Activated CD4-positive, alpha-beta T cell treated with anti-CD3 and anti-CD28 coated beads for 48 hours (primary cell): ENCODE measurements around the gene ELP4.

Experiments used
- DNase-seq: peaks from one replicate; pipeline ENCODE4 v3.0.0-alpha.2; 2020

The ELP4 gene

DNA sequence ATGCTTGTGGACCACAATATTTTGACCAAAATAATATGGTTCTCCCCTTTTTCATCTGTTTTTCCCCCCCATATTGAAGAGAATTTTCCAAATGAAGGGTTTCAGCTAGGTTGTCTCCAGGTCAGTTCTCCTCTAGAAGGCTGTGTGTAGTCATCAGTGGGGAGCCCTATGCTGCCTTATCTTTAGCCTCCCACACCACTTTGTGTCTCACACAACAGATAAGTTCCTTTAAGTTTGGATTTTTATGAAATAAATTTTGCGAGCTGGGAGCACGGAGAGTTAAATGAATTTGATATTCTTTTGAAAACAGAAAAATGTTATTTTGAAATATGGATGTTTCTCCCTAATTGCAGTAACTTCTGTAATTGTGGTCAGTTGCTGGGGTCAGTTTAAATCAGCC, 272.7 kb downstream of the ELP4 start:
- DNase-seq: no peak

DNA sequence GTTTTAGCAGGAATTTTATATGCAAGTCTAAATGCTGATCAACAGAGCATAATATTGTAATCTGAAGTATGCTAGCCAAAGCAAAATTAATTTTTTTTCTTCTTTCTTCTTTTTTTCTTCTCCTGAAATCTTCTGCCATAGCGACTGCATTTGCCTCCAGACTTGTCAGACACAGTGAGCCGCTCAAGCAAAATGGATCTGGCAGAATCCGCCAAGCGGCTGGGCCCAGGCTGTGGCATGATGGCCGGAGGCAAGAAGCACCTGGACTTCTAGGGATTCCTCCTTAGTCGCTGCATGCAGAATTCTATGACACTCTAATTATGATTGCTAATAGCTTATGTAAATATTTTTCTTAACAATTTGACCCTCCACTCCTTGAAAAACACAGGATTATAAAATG, 273.7 kb downstream of the ELP4 start:
- DNase-seq: no peak

DNA sequence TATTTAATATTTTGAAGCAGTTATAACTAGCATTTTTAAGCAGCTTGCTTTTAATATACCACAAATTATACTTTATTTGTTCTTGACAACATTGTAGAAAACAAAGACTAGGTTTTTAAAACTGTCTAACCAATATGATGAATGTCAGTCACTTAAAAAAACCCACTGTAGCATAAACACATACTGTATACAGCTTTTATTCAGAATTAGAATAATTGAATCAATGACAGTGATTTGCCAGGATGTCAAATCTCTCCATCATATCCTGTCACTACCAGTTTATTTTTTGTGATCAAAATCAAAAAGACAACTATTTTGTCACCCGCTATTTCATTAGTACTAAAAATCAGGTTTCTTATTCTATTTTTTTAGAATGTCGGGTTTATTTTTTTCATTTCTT, 275.0 kb downstream of the ELP4 start:
- DNase-seq: no peak

DNA sequence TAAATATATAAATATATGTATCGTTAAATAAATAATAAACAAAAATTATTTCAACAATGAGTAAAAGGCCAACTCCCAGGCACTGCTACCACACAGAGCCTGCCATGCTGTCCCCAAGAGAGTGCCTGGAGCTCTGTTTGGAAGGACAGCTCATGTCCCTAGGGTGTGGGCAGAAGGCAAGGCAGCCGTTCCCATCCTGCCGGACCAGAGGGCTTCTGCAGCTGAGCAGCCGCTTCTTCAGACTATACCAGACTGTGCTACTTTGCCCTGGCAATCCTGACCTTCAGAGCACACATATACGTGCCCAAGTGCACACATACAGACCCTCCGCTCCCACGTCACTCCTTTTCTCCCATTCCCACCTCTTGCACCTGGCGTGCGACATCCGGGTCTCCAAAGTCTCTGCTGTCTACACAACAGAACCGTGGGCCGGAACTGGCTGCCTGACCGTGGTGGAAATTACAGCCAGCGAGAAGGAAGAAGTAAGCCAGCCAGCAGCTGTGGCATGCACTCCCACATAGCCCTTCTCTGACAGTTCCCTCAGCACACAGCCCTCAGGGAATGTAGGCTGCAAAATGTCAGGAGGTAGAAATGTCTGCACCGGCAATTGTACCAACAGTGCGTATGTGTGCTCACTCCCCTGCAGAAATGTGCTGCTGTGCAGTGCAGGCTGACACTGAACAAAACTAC, 277.6 kb downstream of the ELP4 start:
- no peak for DNase-seq

DNA sequence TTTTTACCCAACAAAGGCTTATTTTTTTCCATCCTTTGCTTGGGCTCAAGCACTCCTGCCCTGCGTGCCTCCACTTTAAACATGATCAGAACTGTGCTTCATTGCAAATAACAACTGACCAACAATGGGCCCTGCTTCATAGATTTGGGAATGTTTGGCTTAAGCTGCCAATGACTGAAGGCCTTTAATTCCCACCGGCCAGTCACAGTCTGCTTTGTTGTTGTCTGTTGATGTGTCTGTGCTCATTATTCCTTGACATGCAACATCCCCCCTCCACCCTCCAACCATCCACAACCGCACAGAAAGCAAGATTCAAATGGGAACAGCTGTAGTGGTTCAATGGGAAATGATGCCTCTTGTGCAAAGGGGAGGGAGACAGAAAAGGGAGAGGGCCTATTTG, 278.5 kb downstream of the ELP4 start:
- DNase-seq: no peak

DNA sequence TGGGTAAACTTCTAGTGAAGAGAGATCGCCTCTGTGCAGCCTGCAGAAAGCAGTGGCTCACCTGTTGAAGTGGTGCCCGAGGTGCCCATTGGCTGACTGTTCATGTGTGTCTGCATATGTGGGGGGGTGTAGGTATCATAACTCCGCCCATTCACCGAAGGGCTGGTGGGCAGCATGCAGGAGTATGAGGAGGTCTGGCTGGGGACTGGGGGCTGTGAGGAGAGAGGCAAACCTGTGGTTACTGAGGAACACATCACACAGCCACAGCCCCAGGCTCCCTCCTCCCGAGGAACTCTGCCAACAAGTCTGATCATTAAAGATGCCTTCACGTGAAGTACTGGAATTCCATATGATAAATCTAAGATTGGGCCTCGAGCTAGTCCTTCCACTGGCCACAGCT, 281.1 kb downstream of the ELP4 start:
- no peak for DNase-seq

DNA sequence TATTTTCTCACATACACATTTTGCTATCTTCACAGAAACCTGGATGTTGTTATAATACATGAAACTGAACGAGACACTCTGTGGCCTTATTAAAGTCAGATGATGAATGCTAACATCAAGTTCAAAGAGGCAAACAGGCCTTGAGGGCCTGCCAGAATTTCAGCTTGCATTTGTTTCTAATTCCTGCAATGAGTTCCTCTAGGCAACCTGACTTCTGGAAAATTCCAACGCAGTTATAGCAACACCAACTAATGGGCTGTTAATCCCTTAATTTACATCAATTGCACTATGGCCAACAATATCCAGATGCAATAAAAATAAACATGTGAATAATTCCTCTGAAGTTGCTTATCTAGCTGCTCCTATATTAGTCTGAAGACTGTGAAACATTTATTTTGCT, 282.5 kb downstream of the ELP4 start:
- no peak for DNase-seq

DNA sequence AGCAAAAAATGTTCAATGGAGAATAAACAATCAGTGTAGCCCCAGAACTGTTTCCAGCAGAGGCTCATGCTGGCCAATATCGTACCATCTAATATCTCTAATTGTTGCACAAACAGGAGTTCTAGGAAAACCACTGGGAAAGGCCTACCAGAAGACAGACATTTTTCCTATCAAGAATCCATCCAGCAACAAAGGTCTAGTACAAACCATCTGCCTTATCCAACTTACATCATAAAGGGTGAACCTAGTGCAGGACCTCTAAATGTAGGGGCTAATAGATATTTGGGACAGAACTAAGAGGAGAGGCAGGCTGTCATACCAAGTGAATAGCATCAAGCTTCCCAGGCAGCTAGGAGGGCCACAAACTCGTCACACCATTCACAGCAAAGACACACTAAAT, 282.9 kb downstream of the ELP4 start:
- DNase-seq: no peak

DNA sequence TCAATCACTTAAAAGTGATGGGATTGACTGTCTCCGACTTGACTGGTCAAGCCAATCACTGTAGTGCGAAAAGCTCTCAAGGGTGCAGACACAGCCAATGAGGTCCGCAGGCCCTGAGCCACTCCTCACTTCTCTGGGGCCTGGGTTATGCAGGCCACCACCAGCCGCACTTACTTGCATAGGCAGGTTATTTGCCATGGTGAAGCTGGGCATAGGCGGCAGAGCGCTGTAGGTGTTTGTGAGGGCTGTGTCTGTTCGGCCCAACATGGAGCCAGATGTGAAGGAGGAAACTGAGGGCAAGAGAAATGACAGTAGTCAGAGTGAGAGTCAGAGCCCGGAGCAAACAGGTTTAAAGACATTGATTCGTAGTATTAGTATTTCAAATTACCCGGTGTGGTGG, 283.7 kb downstream of the ELP4 start:
- DNase-seq: no peak

DNA sequence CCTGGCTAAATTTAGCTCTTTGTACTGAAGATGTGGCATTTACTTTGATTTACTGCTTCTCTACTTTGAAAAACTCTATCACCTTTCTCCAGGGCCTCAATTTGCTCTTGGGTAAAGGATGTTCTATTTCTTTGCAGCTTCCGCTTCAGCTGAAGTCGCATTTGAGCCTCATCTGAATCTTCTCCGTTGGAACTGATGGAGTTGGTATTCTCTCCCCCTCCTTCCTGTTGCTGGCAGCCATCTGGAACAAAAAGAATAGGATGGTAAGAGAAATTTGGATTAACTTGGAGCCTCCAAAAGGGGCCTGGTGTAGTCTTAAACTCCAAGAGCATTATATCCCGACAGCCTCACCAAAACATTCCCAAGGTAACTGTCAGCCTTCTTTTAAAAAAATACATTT, 285.0 kb downstream of the ELP4 start:
- DNase-seq: no peak

DNA sequence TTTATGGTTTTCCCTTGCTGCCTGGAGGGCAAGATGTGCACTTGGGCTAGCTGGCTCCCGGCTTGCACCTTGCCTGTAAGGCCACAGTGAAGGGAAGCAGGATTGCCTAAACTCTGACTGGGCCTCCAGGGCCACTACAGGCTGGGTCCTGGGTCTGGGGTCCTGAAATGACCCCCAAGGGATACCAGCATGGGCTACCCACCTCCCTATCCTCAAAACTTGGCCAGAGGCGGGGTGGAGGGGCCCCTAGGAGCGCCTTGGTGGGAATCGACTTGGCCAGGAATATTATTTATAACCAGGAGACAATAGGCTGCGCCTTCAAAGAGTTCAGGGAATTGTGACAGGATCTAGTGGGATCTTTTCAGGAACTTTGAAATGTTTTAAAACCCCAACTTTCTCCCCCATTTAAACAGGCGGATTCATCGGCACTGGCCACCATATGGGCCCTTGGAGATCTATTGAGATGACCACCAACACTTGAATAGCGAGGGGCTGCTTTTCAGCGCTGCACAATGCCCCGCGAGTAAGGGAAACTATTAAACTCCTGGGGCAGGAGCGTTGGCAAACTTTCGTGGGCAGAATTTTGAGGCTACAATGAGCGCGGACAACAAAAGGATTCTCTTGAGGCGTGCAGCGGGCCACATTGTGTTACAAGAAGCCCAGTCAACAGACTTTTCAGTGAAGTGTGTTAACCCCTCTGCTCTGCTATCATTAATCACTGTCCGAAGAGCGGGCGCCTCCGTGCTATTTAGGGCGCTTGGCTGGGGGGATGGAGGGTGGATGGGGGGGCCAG, 286.3 kb downstream of the ELP4 start:
- no peak for DNase-seq

DNA sequence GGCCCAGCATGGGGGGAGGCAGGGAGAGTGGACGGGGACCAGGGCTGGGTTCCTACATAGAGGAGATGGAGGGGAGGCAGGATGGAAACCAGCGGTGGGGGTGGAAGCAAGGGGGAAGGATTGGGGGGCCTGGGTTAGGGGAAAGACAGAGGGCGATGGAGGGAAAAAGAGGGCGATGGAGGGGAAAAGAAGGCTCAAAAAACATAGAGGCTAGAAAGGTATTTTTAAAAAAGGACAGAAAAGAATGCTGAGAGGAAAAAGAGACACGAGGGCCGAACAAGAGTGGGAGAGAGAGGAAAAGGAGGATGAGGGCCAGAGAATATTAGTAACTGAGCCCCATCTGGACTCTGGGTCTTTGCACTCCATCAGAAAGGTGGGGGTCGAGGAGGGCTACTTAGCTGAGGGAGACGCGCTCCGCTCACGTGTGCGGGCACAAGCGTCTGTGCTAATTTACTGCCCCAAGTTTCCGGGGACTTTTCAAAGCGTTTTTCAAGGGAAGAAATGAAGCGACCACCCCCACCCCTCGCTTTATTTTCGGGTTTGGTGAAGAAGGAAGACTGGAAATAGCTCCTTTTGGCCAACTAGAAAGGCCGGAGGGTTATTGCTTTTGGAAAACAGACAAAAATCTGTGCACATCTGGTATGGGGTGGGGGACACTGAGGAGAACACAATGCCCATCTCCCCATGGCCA, 287.1 kb downstream of the ELP4 start:
- DNase-seq: no peak

DNA sequence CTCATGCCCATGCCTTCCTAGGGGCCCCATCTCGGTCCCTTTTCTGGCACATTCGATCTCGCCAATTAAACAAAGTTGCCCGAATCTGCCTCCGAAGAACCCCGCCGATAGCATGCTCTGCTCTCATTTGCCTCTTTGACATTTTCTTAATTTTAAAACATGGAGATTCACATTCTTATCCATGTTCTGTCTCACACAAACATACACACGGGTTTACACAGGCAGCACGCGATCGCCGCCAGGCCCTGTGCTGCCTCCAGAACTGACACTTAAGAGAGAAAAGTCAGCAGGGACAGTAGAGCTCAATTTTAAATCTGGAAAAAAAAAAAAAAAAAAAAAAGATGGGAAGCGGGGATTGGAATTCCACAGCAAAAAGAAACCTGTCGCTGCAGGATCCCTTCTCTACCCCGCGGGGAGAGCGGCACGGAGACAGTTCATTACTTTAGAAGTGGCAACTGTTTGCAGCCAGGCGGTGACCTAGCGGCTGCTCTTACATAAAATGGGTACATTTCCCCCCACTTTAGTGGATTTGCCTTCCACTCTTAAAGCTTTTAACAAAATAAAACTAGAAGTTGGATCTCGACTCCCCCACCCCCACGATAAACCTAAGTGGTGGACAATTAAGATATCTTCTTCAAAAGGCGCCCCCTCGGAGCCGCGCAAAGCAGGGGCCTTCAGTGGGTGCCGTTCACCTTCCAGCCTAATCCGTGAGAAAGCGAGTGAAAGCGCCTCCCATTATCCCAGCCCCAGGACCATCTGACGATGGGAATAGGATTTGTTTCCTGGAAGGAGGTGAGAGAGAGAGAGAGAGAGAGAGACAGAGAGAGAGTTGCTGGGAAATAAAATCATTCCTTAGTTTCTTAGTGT, 287.9 kb downstream of the ELP4 start:
- DNase-seq: no peak

DNA sequence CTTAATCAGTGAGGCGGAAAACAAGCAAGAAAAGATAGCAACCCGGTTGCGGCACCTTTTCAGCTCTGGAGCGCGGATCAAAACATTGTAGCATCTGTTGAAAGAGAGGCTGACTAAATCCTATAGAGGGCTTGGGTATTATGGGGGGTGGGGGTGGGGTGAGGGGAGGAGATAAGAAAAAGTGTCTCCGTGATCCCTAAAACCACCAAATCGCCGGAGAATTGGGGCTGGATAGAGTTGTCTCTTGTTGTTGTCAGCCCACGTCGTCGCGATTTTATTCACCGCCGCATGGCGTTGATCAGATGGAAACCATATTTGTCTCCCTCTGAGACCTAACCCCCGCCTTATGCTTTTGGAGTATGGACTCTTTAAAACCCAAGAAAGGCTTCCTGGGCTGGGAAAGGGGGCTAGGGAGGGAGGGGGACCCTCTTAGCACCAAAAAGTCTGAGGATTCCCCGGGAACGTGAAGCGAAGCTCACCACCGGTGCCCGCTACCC, 288.5 kb downstream of the ELP4 start:
- no peak for DNase-seq

DNA sequence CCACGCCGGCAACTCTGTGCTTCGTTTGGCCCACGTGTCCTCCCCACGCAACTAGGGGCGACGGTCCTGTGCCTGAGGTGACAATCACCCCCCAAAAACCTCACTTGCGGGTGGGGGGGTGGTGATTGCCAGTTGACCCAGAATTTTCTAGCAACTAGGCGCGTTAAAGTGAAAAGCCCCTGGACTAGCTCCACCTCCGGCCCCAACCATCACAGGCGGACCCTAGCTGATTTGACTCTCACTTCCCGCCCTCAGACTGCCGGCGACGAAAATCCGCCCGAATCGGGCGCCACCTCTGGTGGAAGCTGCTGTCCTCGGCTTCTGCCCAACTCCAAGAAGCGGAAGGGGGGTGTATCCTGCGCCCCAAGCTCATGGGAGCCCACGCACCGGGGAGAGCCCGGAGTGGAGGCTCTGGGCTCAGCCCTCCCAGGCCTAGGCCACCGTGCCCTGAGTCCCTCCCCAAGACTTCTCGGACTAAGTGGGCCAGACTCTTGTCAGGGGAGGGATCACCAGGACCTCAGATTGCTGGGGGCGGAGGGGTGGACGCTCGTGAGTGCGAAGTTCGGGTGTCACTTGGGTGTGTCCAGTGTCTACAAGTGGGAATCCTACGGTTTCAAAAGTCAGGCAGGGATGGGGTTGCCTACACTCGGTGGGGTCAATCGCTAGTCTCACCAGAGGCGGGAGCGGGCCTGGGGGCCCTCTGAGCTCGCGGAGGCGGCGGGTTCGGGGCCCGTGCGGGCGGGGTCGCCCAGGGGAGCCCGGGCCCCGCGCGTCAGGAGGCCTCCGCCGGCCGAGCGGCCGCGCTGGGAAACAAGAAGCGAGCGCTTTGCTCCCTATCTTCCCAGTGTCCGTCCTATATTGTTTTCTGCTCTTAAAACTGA, 289.2 kb downstream of the ELP4 start:
- no peak for DNase-seq

DNA sequence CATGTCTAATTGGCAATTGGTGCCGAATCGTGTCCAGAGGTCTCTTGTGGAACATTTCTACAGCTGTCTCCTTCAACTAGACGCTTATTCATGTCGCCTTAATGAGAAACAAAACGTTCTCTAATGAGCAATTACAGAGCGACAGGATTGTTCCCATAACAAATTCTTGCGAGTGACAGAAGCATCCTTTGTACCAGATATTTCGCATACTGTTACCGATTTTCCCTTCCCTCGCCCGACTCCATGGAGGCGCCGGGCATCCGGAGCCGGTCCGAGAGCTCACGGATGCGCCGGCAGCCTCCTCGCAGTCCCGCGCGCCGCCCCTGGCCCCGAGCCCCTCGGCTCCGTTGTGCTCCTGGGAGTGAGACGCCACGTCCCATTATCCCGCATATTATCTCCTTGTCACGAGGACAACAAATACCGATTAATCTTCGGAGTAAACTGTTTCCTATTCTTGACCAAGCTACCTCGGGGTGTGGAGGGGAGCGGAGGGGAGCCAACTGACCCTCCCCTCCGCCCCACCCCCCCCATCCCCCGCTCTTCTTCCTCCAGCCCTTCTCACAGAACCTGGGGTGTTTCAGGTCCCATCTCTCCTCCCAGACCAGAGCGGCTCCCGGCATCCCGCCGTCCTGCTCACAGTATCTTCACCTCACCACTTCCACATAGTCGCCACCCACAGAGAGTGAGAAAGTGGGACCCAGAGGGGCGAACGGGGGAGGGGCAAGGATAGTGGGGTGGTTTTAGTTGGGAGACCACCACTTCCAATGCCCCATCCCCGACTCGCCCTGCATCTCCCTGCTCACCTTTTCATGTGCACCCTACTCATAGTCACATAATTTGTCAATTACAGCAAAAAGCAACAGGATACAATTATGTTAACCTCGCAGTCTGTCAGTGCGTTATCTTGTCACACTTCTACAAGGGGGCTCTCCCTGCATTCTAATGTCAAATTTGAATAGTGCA, 290.1 kb downstream of the ELP4 start:
- DNase-seq: no peak

DNA sequence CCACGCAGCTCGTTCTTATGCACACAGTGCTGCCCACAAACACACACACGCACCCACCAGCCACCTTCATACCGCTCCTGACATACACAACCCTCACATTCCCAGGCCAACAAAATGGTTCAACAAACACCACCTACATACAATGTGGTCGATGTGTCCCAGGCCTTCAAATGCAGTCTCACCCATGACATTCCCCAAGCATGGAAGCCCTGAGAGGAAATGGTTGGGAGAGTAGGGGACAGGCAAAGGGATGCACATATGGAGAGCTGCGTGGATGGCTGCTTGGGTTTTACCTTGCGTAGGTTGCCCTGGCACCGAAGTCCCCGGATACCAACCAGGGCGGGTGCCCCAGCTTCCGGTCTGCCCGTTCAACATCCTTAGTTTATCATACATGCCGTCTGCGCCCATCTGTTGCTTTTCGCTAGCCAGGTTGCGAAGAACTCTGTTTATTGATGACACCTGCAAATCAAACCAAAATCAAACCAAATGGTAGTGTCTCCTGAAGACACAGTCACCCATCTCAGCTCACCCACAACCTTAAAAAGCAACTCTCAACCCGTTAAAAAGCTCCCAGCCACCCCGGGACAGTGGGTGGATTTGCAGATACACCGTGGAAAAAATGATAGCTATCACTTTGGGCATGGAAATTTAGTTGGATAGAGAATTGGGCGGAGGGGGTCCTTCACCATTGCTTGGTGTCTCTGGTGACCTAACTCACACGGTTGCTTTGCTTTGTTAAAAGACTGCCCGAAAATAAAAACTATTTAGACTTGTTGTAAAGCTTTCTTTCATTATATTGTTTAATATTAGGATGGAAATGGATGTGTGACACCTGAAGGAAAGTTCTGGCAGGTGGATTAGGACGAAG, 291.1 kb downstream of the ELP4 start:
- no peak for DNase-seq

DNA sequence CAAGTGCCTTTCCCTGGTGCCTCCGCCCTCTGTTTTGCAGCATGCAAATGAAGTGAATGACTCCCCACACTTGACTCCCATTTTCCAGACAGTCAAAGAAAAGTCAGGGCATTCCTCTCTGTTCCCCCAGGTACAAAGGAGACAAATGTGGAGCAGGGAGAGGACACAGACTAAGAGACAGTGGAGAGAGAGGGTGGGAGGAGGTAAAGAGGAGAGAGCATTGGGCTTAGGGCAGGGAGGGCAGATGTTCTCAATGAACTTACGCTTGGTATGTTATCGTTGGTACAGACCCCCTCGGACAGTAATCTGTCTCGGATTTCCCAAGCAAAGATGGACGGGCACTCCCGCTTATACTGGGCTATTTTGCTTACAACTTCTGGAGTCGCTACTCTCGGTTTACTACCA, 291.7 kb downstream of the ELP4 start:
- no peak for DNase-seq

DNA sequence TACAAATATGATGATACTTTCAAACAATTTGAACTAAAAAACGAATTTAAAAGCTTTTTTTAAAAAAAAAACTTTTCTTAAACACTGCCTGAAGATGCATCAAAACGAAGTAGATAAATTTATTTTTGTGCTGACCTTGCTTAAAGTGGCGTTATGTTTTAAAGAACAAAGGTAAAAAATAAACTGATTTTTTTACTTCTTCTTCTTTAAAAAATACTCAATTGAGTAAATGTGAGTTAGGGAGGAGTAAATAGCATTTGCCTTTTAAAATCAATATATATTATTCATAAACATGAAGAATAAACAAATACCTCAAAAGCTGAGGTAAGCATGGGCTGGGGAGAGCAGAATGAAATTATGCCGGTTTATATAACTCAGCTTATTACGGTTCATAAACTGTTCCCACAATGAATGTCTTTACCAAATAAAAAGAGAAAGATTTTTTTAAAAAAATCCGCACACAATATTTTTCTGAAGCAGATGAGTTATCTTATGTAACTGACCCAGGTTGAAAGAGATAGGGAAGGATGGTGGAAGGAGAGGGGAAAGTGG, 292.5 kb downstream of the ELP4 start:
- DNase-seq: no peak
